Upper lobe of right lung (tissue), 1 donor: ENCODE measurements around the gene CCDC177. TPM values are rescaled to one million over a fixed set of nuclear protein-coding genes. Genes with fewer than 3 reads are reported as not detected.
A peak's percentile ranks its signal among the peaks of the same experiment; 100 is the strongest.

Experiments used
- ATAC-seq: fragments of 200-7000 bp; cut with Tn5 transposase; one replicate; pipeline ENCODE4 v1.9.1; 2020; ENCODE audit warnings: mild to moderate bottlenecking, moderate library complexity
- DNase-seq: peaks from one replicate; pipeline ENCODE4 v3.0.0-alpha.2; 2020
- H3K27ac ChIP-seq: fragments of 200-600 bp; one replicate; pipeline ENCODE4 v1.8.0; 2022
- H3K27me3 ChIP-seq: fragments of 200-600 bp; one replicate; pipeline ENCODE4 v1.8.0; 2022; ENCODE audit warnings: mild to moderate bottlenecking
- H3K36me3 ChIP-seq: fragments of 200-600 bp; one replicate; pipeline ENCODE4 v1.8.0; 2022
- H3K4me1 ChIP-seq: fragments of 200-600 bp; one replicate; pipeline ENCODE4 v1.8.0; 2022
- H3K4me3 ChIP-seq: fragments of 200-600 bp; one replicate; pipeline ENCODE4 v1.8.0; 2022; ENCODE audit warnings: mild to moderate bottlenecking
- H3K9me3 ChIP-seq: fragments of 200-600 bp; one replicate; pipeline ENCODE4 v1.8.0; 2022
- CTCF ChIP-seq: fragments of 200-600 bp; IDR thresholded peaks from one replicate; pipeline ENCODE4 v1.8.0; 2022; ENCODE audit warnings: antibody characterized with exemption
- intact Hi-C: fragments of 100-400 bp; cut with DNase I; formaldehyde crosslinking; loops from one replicate; pipeline ENCODE4 v1.11.0; 2022
- total RNA-seq: library from RNA; stranded (reverse); fragmentation: NEBNext Ultra II Directional; extraction: Animal tissue kit (Norgen Biotek cat#: 25700); gene quantifications from one replicate; pipeline ENCODE4 v1.2.1, GENCODE V29; 2021
- donor health status: DM: no; HTN: yes; CAD: no; lungs with severe emphysema.

CCDC177 gene
- total RNA-seq, 1 donor from 2014 or later: not detected

- TF ChIP-seq CTCF: no peak
- DNase-seq (no peak), ATAC-seq (no peak)
- no peak overlapping the region for H3K27ac ChIP-seq
- intact Hi-C loops: no loop called here
- H3K36me3 ChIP-seq: no peaks in the 10 kb centered on the region
- no peak overlapping the region for H3K4me3 ChIP-seq
- H3K9me3 ChIP-seq: no peaks in the 10 kb centered on the region
- no peaks in the 10 kb centered on the region for H3K27me3 ChIP-seq
- H3K4me1 ChIP-seq: no peaks in the 10 kb centered on the region
Observed at GRCh38 chr14:69528930-69529329, 45.7 kb downstream of the CCDC177 start.

- Histone ChIP-seq H3K27ac (no peak overlapping the region), H3K36me3 (no peaks in the 10 kb centered on the region), H3K4me1 (no peaks in the 10 kb centered on the region), H3K4me3 (no peak overlapping the region), H3K27me3 (no peaks in the 10 kb centered on the region), H3K9me3 (no peaks in the 10 kb centered on the region)
- no peak for TF ChIP-seq CTCF
- DNase-seq: no peak
- intact Hi-C loops: no loop called here
- no peak for ATAC-seq
Observed at GRCh38 chr14:69528143-69528542, 46.5 kb downstream of the CCDC177 start.

GRCh38 chr14:69527635-69528034 is 47.0 kb downstream of the CCDC177 start:
- H3K4me3 ChIP-seq: no peak overlapping the region
- intact Hi-C loops: no loop called here
- H3K9me3 ChIP-seq: no peaks in the 10 kb centered on the region
- ATAC-seq: no peak
- no peak for DNase-seq
- H3K36me3 ChIP-seq: no peaks in the 10 kb centered on the region
- H3K27ac ChIP-seq: no peak overlapping the region
- H3K4me1 ChIP-seq: no peaks in the 10 kb centered on the region
- TF ChIP-seq CTCF: no peak
- no peaks in the 10 kb centered on the region for H3K27me3 ChIP-seq

- no peaks in the 10 kb centered on the region for H3K27me3 ChIP-seq
- TF ChIP-seq CTCF: no peak
- DNase-seq (peak; percentile 27), ATAC-seq (no peak)
- intact Hi-C loops: no loop called here
- no peaks in the 10 kb centered on the region for H3K36me3 ChIP-seq
- no peaks in the 10 kb centered on the region for H3K9me3 ChIP-seq
- H3K4me3 ChIP-seq: no peak overlapping the region
- no peaks in the 10 kb centered on the region for H3K4me1 ChIP-seq
- H3K27ac ChIP-seq: no peak overlapping the region
Observed at GRCh38 chr14:69525896-69526295, 48.8 kb downstream of the CCDC177 start.

- TF ChIP-seq CTCF: no peak
- ATAC-seq: no peak
- H3K4me1 ChIP-seq: peaks cover 3% of the 10 kb centered on the region
- no peaks in the 10 kb centered on the region for H3K36me3 ChIP-seq
- intact Hi-C loops: no loop called here
- no peaks in the 10 kb centered on the region for H3K27me3 ChIP-seq
- no peak overlapping the region for H3K27ac ChIP-seq
- H3K9me3 ChIP-seq: no peaks in the 10 kb centered on the region
- no peak overlapping the region for H3K4me3 ChIP-seq
- peak; percentile 29 for DNase-seq
Observed at GRCh38 chr14:69522026-69522425, 52.6 kb downstream of the CCDC177 start.

Other genes starting within 250 kb of the CCDC177 start
- 114 TPM for gene ERH, start 176.6 kb downstream of the CCDC177 start, total RNA-seq
- gene SLC39A9, start 176.2 kb downstream of the CCDC177 start, total RNA-seq: 55.6 TPM
- gene PLEKHD1, start 90.1 kb downstream of the CCDC177 start, total RNA-seq: 0.41 TPM
- gene SUSD6, start 36.7 kb upstream of the CCDC177 start, total RNA-seq: 87.5 TPM
- 287 TPM for gene SRSF5, start 192.3 kb upstream of the CCDC177 start, total RNA-seq
- not detected for gene SLC10A1, start 222.4 kb upstream of the CCDC177 start, total RNA-seq